Measurements from ENCODE around the gene DMD.

DMD gene

DNA sequence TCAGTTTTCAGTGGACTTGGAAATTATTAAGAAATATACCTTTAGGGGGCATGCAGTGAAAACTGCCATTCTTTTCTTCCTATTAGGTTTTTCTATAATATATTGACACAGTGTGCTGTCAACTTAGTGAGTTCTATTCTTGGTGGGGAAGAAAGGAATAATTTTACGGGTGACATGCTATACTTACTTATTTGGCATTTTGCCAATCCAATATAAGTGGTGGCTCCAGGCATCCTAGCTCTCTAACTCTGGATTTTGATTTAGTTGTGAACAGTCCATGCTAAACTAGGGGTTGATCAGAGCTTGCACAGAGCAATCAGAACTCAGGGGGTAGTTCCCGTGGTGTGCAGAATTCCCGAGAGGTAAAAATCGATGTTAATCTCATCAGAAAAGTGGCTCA is 1861.8 kb downstream of the DMD start:
- TF ChIP-seq TAF1 (IDR thresholded peaks at IDR 0.05; ENCODE audit: borderline replicate concordance, insufficient read depth, low read length), result no peak

GRCh38 chrX:31340587-31340986 is 1870.8 kb downstream of the DMD start:
- TF ChIP-seq TAF1 (IDR thresholded peaks at IDR 0.05; ENCODE audit: borderline replicate concordance, insufficient read depth, low read length), result no peak
- TF ChIP-seq SIN3A (IDR thresholded peaks at IDR 0.05; ENCODE audit: borderline replicate concordance, insufficient read depth, low read length), result no peak
- TF ChIP-seq REST (IDR thresholded peaks at IDR 0.05; ENCODE audit: insufficient read depth in 1 of 2, low read depth in 2 of 2, low read length in 2 of 2), result no peak
- no peak for TF ChIP-seq FOXP2 (optimal IDR thresholded peaks at IDR 0.05; ENCODE audit: borderline replicate concordance, extremely low read depth, extremely low read length, insufficient read depth)
- no peak for TF ChIP-seq POLR2AphosphoS5 (IDR thresholded peaks at IDR 0.05; ENCODE audit: low read depth, low read length)

DNA sequence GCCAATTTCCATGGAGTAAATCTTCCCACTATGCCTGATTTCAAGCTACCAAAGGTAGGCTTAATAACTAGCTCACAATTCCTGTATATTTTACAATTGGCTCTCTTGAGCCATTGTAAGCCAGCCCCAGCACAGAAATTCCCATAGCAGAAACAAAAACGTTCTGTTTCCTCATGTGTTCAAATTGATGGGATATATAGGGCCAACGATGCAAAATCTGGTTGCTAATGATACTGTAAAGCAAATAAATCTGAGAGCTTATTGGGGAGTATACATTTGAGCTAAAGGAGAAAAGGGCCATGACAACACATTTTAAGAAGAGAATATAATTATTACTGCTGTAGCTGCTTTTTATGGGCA is 1872.4 kb downstream of the DMD start:
- no peak for TF ChIP-seq SIN3A (IDR thresholded peaks at IDR 0.05; ENCODE audit: borderline replicate concordance, insufficient read depth, low read length)
- TF ChIP-seq FOXP2 (optimal IDR thresholded peaks at IDR 0.05; ENCODE audit: borderline replicate concordance, extremely low read depth, extremely low read length, insufficient read depth), result no peak
- no peak for TF ChIP-seq REST (IDR thresholded peaks at IDR 0.05; ENCODE audit: insufficient read depth in 1 of 2, low read depth in 2 of 2, low read length in 2 of 2)
- TF ChIP-seq TAF1 (IDR thresholded peaks at IDR 0.05; ENCODE audit: borderline replicate concordance, insufficient read depth, low read length), result no peak
- no peak for TF ChIP-seq POLR2AphosphoS5 (IDR thresholded peaks at IDR 0.05; ENCODE audit: low read depth, low read length)

DNA sequence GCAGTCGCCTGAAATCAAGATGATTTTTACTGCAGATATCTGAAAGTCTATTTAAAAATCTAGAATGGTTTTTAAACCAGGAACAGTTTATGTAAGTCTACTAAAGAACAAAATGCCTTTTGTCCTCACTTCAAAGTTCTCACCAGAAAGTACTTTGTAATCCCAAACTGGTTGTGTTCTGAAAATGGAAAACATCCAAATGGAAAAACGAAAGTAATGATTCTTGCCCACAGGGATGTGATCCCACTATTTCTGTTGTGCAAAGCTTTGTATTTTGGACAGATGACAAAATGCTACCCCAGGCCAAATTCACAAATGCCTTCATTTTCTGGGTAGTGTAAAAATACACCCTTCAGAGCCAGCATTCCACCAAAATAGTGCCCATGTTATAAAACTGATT is 1874.0 kb downstream of the DMD start:
- TF ChIP-seq SIN3A (IDR thresholded peaks at IDR 0.05; ENCODE audit: borderline replicate concordance, insufficient read depth, low read length), result no peak
- TF ChIP-seq POLR2AphosphoS5 (IDR thresholded peaks at IDR 0.05; ENCODE audit: low read depth, low read length), result no peak
- no peak for TF ChIP-seq REST (IDR thresholded peaks at IDR 0.05; ENCODE audit: insufficient read depth in 1 of 2, low read depth in 2 of 2, low read length in 2 of 2)
- no peak for TF ChIP-seq FOXP2 (optimal IDR thresholded peaks at IDR 0.05; ENCODE audit: borderline replicate concordance, extremely low read depth, extremely low read length, insufficient read depth)
- TF ChIP-seq TAF1 (IDR thresholded peaks at IDR 0.05; ENCODE audit: borderline replicate concordance, insufficient read depth, low read length), result no peak

DNA sequence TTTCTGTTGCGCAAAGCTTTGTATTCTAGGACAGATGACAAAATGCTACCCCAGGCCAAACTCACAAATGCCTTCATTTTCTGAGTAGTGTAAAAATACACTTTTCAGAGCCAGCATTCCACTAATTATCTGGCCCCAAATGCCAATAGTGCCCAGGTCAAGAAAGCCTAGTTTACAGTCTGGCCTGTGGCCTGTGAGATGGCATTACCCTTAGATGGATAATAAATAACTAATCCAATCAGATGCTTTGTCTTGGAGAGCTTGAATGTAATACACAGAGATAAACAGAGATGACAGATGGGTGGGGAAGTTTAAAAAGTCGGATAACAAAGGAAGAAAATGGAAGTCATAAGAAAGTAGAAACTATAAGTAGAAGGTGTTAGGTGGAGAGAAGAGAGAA is 1874.9 kb downstream of the DMD start:
- no peak for TF ChIP-seq SIN3A (IDR thresholded peaks at IDR 0.05; ENCODE audit: borderline replicate concordance, insufficient read depth, low read length)
- TF ChIP-seq TAF1 (IDR thresholded peaks at IDR 0.05; ENCODE audit: borderline replicate concordance, insufficient read depth, low read length), result no peak
- no peak for TF ChIP-seq FOXP2 (optimal IDR thresholded peaks at IDR 0.05; ENCODE audit: borderline replicate concordance, extremely low read depth, extremely low read length, insufficient read depth)
- no peak for TF ChIP-seq REST (IDR thresholded peaks at IDR 0.05; ENCODE audit: insufficient read depth in 1 of 2, low read depth in 2 of 2, low read length in 2 of 2)
- no peak for TF ChIP-seq POLR2AphosphoS5 (IDR thresholded peaks at IDR 0.05; ENCODE audit: low read depth, low read length)
